Breast epithelium (tissue), 3 donors: ENCODE results near the gene PANK3.

Source experiments
- CTCF ChIP-seq, 3 donors: fragments of 450-650 bp; IDR thresholded peaks; one replicate each; pipeline ENCODE4 v1.5.1; 2016 to 2017; ENCODE audit warnings: antibody characterized with exemption in 3 of 3, mild to moderate bottlenecking in 3 of 3, moderate library complexity in 3 of 3
- POLR2A ChIP-seq: fragments of 450-650 bp; IDR thresholded peaks from one replicate; pipeline ENCODE4 v1.6.1; 2016; ENCODE audit warnings: antibody characterized with exemption, mild to moderate bottlenecking, moderate library complexity
- POLR2AphosphoS5 ChIP-seq, 3 donors: sonication (generic); formaldehyde crosslinking; IDR thresholded peaks; one replicate each; pipeline ENCODE4 v1.6.1; 2017; ENCODE audit warnings: antibody characterized with exemption in 3 of 3

- TF ChIP-seq POLR2A (no peak), POLR2AphosphoS5 (IDR thresholded peaks at IDR 0.05) (no peak), CTCF (IDR thresholded peaks at IDR 0.05) (no peak)
Measured at GRCh38 chr5:168529374-168530234, 49.6 kb downstream of the PANK3 start.
